SU-DHL-6 (cell line): ENCODE data around the gene SLCO4A1.

Experiments used
- EZH2phosphoT487 ChIP-seq: fragments of 200-600 bp; sonication (generic), shearing (Covaris generic); conservative IDR thresholded peaks from 2 replicates; pipeline ENCODE4 v1.6.1; 2018; ENCODE audit warnings: mild to moderate bottlenecking, antibody characterized with exemption, low read length, moderate library complexity, mixed read lengths
- TF ChIP-seq, protein P1 (sequence below): fragments of 200-600 bp; sonication (generic); IDR thresholded peaks from one replicate; pipeline ENCODE4 v1.5.1; 2017; ENCODE audit warnings: antibody characterized with exemption, mild to moderate bottlenecking, low read length, moderate library complexity; ENCODE audit not compliant: insufficient read depth, poor library complexity, severe bottlenecking

DNA sequence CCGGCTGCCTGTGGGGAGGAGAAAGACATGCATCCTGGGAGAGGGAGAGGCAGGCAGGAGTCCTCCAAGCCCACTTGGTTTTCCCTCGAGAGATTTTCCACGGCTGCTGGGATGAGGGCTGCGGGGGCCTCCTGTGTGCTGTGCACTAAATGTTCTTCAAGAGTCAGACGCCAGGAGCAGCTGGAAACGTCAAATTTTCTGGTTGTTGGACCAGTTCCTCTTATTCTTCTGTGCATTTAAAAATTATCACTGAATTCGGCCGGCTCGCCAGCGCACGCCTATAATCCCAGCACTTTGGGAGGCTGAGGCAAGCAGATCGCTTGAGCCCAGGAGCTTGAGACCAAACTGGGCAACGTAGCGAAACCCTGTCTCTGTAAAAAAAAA, 33.6 kb downstream of the SLCO4A1 start:
- TF ChIP-seq, protein P1, sequence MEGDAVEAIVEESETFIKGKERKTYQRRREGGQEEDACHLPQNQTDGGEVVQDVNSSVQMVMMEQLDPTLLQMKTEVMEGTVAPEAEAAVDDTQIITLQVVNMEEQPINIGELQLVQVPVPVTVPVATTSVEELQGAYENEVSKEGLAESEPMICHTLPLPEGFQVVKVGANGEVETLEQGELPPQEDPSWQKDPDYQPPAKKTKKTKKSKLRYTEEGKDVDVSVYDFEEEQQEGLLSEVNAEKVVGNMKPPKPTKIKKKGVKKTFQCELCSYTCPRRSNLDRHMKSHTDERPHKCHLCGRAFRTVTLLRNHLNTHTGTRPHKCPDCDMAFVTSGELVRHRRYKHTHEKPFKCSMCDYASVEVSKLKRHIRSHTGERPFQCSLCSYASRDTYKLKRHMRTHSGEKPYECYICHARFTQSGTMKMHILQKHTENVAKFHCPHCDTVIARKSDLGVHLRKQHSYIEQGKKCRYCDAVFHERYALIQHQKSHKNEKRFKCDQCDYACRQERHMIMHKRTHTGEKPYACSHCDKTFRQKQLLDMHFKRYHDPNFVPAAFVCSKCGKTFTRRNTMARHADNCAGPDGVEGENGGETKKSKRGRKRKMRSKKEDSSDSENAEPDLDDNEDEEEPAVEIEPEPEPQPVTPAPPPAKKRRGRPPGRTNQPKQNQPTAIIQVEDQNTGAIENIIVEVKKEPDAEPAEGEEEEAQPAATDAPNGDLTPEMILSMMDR: no peak
- TF ChIP-seq EZH2phosphoT487: no peak
